A172 (cell line): ENCODE data around the gene INO80B. TPM values are rescaled to one million over a fixed set of nuclear protein-coding genes. Genes with fewer than 3 reads are reported as not detected.
A peak's percentile ranks its signal among the peaks of the same experiment; 100 is the strongest.
"Not testable (repeated sequence)": the region's sequence is repeated elsewhere in the genome, so short reads cannot be mapped to it uniquely, and the experiment has no call there.

Experiments used
- DNase-seq: peaks from one replicate; pipeline ENCODE4 v3.0.0-alpha.2; 2015; ENCODE audit warnings: low spot score
- total RNA-seq: library from RNA; depleted of rRNA; stranded (reverse); fragments of >200 nt; shearing (Covaris generic); gene quantifications from 2 replicates; pipeline ENCODE4 v1.2.3, GENCODE V29; 2014

Gene INO80B
- total RNA-seq, 1 experiment from 2014 or later = 7.9 TPM

DNA sequence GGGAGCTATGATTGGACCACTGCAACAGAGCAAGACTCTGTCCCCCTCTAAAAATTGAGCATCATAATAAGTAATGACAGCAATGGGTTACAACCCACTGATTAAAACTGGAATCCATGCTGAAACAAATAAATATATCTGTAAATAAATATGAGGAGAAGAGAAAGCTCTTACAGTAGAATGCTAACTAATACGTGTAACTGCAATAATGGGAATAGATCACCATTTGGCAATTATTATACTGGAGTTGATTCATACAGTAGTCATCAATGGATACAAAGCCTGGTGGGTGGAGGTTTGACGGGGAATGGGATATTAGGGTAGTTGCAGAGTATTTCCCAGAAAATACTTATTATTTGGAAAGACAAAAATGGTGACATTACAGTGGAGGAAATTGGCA is 6.1 kb upstream of the INO80B start:
- DNase-seq = no peak

DNA sequence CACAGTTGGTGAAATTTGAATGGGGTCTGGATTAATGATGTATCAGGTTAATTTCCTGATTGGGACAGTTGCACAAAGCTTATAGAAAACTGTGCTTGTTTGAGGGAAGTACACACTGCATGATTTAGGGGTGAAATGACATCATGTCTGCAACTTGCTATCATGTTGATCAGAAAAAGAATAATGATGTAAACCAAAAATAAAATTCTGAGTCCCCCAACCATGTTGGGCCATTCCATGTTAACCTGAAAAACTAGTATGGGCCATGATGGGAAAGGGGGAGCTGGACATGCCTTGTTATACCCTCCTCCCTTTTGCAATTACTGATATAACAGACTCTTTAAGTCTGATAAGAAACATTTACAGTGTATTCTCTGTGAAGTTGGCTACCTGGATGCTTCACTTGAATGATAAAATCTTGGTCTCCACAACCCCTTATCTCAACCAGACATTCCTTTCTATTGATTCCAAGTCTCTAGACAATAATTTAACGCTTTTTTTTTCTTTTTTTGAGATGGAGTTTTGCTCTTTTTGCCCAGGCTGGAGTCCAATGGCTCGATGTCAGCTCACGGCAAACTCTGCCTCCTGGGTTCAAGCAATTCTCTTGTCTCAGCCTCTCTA is 4.2 kb upstream of the INO80B start:
- DNase-seq = no peak

DNA sequence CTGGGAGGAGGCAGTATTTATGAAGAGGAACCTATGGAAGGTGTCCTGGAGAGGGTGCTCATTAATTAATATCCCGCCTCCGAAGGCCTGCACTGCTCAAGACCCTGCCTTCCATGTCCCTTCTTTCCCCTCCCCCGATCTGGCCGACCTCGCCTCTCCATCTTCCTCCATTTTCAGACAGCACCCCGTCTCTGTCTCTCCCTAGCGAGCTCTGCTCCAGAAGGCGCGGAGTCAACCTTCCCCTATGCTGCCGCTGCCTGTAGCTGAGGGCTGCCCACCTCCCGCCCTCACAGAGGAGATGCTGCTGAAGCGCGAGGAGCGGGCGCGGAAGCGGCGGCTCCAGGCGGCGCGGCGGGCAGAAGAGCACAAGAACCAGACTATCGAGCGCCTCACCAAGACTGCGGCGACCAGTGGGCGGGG is 2.3 kb downstream of the INO80B start:
- no peak for DNase-seq

DNA sequence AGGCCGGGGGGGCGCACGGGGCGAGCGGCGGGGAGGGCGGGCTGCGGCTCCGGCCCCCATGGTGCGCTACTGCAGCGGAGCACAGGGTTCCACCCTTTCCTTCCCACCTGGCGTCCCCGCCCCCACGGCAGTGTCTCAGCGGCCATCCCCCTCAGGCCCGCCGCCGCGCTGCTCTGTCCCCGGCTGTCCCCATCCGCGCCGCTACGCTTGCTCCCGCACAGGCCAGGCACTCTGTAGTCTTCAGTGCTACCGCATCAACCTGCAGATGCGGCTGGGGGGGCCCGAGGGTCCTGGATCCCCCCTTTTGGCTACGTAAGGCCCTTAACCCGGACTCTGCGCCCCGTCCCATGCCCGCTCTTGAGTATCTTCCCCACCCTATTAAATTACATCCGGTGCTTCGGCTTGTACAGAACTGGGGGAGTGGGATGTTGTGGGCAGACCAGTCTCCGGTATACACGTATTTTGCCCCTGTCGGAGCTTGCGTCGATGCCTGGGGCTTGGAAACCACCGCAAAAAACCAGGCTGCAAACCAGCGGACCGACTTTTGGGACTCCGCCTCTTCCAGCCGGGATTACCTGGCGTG is 2.8 kb downstream of the INO80B start:
- DNase-seq = no peak

DNA sequence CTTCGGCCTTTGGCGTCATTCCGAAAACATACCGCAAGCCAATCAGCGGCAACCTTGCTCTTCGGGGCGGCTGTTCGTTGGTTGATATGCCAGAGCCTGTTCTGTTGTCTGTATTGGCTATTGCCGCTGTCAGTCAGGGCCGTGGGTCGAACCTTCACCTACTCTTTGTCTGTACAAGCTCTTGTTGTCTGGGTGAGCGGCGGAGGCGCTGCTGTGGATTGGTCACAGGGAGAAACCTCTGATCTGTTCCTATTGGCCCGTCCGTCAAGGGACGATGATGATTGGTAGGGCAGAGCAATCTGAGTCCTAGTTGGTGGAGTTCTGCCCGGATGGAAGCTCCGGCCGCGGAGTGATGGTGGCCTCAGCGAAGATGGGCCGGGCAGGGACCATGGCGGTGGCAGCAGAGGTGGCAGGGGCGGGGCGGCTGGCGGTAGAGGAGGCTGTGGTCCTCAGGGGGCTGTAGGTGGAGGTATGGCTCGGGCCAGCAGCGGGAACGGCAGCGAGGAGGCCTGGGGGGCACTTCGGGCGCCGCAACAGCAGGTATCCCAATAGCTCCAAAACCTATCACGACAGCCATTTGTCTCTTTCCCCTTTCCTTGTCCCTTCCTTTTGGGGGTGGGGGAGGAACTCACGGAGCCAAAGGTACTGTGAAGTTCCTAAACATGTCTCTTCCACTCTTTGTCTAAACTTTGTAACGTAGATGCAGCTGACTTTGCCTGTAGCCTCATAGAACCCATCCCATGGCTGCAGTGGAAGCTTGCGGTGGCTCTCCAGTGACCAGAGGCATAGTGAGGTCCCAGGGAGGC is 3.4 kb downstream of the INO80B start, which contains the start of gene WBP1:
Gene WBP1 (plus strand): TSS at position 307 of the 806 bp plus-strand sequence. CDS start 165 bp downstream, at position 472.
- peak; percentile 100 for DNase-seq

DNA sequence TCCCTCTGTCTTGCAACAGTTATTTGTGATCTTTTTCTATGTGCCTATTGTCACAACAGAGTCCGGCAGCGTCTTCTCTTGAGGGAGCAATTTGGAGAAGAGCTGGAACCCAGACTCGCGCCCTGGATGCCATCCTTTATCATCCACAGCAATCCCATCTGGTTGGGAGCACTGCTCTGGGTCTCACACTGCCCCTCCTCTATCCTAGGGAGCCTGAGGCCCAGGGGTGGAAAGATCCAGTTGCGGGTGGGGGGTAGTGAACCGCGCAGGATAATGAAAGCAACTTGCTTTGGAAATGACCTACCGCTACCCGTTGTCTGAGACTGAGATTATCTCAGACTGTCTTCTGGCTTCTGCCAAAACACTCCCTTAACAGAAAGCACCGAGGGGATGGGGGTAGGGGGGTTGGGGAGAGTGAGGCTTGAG is 4.1 kb downstream of the INO80B start:
- no peak for DNase-seq

DNA sequence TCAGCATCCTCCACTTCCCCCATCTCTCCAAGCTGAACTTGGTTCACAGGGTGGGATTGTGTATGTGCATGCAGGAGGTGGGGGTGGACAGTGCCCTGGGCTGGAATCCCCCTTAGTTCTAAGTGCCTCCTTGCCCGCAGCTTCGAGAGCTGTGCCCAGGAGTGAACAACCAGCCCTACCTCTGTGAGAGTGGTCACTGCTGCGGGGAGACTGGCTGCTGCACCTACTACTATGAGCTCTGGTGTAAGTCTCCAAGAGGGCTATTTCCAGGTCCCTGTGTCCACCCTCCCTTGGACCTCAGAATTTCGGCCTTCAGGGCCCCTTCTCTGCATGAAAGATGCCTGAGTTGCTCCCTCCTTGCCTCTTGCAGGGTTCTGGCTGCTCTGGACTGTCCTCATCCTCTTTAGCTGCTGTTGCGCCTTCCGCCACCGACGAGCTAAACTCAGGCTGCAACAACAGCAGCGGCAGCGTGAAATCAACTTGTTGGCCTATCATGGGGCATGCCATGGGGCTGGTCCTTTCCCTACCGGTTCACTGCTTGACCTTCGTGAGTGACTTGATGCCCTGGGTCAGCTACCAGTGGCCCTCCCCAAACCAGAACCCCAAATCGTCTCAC is 4.7 kb downstream of the INO80B start:
- not testable (repeated sequence) for DNase-seq

DNA sequence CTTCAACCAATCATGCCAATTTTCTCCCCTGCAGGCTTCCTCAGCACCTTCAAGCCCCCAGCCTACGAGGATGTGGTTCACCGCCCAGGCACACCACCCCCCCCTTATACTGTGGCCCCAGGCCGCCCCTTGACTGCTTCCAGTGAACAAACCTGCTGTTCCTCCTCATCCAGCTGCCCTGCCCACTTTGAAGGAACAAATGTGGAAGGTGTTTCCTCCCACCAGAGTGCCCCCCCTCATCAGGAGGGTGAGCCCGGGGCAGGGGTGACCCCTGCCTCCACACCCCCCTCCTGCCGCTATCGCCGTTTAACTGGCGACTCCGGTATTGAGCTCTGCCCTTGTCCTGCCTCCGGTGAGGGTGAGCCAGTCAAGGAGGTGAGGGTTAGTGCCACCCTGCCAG is 5.3 kb downstream of the INO80B start:
- DNase-seq = not testable (repeated sequence)

DNA sequence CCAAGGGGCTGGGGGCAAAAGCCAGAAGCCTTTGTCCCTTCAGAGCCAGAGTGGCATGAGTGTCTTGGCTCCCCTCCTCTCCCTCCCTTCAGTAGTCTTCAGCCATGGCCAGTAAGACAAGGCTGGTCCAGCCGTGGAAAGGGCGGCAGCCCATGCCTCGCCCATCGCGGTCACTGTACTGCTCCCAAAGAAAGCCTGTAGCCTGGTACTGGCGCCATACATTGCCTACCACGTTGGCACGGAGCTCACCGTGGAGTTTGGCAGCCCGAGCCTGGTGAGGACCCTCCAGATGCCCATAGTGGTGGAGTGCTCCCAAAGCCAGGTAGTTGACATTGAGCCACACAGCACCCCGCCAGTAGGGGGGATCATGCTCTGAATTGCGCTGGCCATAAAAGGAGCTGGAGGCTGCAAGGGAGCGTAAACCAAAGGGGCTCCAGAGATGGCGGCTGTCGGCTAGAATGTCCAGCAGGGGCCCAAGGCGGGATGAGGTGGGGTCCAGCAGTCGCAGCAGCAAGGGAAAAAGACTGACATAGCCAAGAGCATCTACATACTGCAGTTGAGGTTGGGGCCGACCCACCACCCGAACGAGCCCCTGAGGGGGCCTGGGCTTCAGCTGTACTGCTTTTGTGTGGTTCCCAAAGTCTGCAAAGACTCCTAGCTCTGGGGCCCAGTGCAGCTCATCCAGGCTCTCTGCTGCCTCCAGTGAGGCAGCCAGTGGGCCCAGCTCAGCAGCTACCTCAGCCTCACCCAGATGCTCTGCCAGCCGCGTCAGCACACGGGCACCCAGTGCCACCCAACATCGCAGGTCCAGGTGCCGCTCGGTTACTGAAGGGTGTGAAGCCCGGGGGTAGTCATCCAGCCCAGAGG is 6.5 kb downstream of the INO80B start:
- DNase-seq = no peak

DNA sequence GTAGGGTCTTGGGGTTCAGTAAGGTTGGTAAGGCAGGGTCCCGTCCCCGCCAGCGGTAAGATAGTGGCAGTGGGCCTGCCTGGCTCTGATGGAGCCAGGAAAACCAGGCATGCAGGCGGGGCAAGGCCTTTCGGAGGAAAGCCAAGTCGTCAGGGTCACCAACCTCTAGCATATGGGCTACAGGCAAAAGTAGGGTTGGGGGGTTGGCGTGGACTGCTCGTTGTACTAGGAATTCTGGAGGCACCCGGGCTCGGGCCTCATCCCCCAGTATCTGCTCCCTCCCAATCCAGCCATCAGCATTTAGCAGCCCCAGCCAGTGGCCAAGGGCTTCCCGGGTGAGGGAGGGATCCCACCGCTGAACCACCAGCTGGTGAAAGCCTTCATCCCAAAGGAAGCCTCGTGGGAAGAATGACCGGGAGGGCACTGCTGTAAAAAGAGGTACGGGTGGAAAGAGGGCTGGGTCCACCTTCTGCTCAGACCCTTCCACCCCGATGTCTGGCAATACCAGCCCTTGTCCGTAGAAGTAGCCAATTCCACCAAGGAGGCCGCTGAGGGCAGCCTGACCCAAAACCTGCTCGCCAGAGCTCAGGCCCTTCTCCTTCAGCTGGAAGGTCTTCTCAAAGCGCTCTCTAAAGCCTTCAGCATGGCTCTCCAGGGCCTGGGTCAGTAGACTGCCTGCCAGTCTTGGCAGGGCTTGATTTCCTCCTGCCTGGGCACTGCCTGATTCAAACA is 7.3 kb downstream of the INO80B start:
- DNase-seq = no peak

DNA sequence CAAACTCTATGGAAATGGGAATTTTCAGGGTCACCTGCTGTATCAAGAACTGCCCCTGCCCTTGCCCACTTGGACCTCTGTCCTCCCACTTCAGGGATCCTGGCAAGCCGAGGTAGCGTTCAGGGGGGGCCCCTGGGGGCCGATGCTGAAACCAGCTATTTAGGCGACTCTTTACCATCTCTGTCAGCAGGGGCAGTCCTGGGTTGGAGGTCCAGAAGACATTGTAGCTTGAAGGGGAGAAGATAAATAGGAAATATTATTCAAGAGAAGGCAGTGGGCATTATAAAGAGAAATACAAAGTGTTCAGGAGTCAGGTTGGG is 7.9 kb downstream of the INO80B start:
- DNase-seq = no peak

DNA sequence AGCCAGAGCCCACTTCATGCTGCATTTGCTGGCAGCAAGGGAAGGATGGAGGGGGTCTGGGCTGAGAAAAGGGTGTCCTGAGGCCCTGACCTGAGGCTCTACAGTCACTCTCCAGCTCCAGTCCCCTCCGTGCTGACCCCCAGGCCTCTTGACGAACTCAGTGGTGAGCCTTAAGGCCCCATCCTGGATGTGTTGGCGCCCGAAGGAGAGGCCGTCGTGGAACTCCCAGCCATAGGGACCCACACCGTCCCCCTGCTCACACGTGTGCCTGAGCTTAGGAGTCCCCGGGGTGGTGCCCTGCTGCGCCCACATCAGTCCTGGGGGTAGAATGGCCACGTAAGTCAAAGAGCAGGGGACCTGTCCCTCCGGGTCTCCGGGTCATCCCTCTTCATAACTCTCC is 9.5 kb downstream of the INO80B start:
- no peak for DNase-seq

DNA sequence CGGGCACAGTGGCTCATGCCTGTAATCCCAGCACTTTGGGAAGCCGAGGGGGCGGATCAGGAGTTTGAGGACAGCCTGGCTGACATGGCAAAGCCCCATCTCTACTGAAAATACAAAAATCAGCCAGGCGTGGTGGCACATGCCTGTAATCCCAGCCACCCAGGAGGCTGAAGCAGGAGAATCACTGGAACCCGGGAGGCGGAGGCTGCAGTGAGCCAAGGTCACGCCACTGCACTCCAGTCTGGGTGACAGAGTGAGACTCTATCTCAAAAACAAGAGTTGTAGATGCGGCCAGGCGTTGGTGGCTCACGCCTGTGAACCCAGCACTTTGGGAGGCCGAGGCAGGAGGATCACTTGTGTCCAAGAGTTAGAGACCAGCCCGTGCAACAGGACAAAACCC is 15.9 kb downstream of the INO80B start:
- DNase-seq = not testable (repeated sequence)

DNA sequence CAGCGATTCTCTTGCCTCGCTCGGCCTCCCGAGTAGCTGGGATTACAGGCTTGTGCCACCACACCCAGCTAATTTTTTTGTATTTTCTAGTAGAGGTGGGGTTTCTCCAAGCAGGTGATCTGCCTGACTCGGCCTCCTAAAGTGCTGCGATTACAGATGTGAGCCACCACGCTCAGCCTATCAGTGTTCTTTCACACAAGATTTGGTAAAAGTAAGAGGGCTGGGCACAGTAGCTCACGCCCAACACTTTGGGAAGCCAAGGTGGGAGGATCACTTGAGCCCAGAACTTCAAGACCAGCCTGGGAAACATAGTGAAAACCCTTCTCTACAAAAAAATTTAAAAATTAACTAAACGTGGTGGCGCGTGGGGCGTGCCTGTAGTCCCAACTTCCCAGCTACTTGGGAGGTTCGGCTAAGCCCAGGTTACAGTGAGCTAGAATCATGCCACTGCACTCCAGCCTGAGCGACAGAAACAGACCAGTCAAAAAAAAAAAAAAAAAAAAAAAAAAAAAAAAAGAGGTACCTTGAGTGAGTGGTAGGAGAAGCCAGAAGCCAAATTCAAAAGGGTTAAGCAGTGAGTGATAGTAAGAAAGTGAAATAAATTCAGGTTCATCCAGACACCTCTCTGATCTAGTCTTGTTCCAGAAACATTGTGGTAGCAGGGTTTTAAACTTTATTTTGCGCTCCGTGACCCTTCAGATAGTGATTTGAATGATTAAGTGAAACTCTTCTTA is 16.6 kb downstream of the INO80B start:
- no peak for DNase-seq

DNA sequence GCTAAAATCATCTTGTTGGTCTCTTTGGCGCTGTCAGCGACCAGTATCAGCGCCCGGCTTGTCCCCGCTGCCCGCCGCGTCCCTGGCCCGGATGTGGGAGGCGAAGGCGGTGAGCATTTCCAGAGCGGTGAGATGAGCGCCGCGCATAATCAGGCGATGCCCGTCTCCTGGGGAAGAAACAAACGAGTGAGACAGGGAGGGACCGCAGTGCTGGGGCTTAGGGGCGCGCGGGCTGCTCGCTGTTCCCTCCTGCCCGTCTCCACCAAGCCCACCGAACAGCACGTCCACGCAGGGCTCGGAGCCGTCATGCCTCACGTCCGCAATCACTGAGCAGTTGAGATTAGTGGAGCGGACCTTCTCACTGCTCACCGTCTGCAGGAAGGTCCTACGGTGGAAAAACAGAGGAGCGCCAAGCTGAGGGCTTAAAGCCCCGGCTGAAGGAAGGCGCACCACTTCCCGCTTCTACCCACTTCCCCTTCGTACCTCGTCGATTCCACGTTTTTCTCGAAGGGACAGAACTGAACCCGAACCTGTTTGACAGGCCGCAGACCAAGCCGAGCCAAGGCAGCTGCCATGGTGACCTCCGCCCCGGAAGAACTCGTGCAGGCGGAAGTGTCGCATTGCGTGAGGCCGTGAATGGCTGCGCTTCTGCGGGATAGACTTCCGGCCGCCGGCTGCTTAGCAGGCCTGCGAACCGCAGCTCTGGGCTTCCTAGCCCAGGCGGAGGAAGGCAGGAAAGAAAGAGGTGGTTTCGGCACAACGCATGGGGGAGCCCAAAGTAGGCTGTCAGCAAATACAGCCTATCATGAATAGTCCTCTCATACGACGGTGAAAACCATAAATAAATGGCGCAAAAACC is 17.4 kb downstream of the INO80B start, which contains the start of gene MRPL53:
Gene MRPL53 (minus strand): TSS at position 595 of the 859 bp plus-strand sequence. CDS start 20 bp downstream, at position 575.
- DNase-seq = peak; percentile 79

DNA sequence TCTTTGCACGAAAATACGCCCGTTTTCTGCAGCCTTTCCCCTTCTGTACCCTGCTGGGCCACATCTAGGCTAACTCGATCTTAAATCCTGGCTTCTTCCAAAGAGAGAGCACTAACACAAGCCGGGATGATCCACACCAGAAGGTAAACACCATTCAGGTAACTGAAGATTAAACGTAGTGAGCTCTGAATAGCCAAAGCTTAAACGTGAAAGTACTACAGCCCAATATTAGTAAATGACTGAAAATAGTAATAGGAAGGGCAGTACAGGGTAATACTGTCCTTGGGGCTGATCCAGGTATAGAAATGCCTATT is 18.0 kb downstream of the INO80B start:
- DNase-seq = no peak

DNA sequence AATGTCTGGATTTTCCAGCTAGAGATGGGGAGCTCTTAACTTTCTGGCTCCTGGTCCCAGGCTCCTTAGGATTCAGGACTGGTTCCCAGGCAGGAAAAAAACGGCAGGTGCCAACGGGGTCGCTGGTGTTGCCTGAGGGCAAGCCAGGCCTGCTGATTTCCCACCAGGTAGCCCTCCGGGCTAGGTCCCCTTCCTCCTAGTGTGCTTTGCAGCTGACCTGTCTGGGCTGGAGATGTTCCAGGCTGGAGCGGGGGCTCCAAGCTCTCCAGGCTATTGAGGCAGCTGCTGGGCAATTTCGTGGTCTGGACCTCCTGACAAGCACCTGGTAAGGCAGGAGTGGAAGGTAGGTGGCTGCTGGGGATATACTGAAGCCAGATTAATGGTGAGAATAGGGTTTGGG is 19.6 kb downstream of the INO80B start:
- DNase-seq = no peak

DNA sequence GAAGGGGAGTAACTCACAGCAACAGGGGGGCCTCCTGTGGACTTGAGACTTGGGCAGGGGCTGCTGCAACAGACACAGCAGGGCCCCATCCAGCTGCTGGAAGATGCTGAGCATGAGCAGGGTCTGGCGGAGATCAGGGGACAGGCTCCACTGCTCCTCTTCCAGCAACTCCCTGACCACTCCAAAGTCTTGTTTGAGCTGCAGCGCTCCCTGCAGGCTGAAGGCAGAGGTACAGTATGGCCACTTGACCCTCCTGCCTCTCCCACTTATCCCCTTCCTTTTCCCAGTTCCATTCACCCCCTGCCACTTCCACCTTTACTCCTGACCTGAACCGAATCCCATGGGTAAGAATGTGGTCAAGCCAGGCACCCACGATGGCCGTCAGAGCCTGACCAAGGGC is 20.0 kb downstream of the INO80B start:
- no peak for DNase-seq

DNA sequence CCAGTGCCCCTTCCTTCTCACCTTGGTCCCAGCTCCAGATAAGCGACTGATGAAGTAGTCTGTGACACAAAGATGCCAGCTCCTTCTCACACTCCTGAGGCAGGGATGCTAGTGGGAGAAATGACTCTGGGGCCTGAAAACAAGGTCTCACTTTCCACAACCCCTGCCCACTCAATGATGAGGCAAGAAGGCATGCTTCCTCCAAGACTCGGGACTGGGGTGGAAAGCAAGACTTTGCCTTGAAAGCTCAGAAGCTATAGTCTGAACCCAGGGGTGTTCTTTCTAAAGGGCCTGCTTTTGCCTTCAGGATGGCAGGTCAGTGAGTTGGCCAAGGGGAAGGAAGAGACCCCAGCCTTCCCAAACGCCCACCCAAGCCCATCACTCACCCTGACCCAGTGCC is 26.5 kb downstream of the INO80B start:
- no peak for DNase-seq
